ENCODE results near the gene ATP6V0D1.

DNA sequence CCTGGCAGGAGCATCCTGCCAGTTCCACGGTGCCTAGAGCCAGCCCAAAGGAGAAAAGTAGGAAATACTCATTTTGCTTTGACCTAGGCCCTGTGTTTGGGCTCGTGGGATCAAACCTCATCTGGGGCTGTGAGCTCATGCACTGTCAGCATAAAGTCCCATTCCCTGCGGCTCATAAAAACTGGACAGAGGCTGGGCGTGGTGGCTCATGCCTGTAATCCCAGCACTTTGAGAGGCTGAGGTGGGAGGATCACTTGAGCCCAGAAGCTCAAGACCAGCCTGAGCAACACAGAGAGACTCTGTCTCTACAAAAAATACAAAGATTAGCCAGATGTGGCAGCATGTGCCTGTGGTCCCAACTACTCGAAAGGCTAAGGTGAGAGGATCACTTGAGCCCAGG, 17.9 kb downstream of the ATP6V0D1 start:
- TF ChIP-seq, protein P1, sequence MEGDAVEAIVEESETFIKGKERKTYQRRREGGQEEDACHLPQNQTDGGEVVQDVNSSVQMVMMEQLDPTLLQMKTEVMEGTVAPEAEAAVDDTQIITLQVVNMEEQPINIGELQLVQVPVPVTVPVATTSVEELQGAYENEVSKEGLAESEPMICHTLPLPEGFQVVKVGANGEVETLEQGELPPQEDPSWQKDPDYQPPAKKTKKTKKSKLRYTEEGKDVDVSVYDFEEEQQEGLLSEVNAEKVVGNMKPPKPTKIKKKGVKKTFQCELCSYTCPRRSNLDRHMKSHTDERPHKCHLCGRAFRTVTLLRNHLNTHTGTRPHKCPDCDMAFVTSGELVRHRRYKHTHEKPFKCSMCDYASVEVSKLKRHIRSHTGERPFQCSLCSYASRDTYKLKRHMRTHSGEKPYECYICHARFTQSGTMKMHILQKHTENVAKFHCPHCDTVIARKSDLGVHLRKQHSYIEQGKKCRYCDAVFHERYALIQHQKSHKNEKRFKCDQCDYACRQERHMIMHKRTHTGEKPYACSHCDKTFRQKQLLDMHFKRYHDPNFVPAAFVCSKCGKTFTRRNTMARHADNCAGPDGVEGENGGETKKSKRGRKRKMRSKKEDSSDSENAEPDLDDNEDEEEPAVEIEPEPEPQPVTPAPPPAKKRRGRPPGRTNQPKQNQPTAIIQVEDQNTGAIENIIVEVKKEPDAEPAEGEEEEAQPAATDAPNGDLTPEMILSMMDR (conservative IDR thresholded peaks at IDR 0.05; ENCODE audit: low read depth, low read length): no peak
- no peak for TF ChIP-seq EZH2 (IDR thresholded peaks at IDR 0.05; ENCODE audit: low read length, unreplicated experiment)

Measured in PC-3 (cell line).